ENCODE results near the gene NIPSNAP3A.
A peak's percentile ranks its signal among the peaks of the same experiment; 100 is the strongest.

NIPSNAP3A gene

GRCh38 chr9:104780796-104781395, 33.4 kb downstream of the NIPSNAP3A start:
- TF ChIP-seq, protein P1, sequence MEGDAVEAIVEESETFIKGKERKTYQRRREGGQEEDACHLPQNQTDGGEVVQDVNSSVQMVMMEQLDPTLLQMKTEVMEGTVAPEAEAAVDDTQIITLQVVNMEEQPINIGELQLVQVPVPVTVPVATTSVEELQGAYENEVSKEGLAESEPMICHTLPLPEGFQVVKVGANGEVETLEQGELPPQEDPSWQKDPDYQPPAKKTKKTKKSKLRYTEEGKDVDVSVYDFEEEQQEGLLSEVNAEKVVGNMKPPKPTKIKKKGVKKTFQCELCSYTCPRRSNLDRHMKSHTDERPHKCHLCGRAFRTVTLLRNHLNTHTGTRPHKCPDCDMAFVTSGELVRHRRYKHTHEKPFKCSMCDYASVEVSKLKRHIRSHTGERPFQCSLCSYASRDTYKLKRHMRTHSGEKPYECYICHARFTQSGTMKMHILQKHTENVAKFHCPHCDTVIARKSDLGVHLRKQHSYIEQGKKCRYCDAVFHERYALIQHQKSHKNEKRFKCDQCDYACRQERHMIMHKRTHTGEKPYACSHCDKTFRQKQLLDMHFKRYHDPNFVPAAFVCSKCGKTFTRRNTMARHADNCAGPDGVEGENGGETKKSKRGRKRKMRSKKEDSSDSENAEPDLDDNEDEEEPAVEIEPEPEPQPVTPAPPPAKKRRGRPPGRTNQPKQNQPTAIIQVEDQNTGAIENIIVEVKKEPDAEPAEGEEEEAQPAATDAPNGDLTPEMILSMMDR (IDR thresholded peaks at IDR 0.05; ENCODE audit: low read depth, low read length, poor library complexity, severe bottlenecking) = peak; percentile 51
- TF ChIP-seq EZH2phosphoT487 (IDR thresholded peaks at IDR 0.05; ENCODE audit: borderline replicate concordance, low read length) = no peak

DNA sequence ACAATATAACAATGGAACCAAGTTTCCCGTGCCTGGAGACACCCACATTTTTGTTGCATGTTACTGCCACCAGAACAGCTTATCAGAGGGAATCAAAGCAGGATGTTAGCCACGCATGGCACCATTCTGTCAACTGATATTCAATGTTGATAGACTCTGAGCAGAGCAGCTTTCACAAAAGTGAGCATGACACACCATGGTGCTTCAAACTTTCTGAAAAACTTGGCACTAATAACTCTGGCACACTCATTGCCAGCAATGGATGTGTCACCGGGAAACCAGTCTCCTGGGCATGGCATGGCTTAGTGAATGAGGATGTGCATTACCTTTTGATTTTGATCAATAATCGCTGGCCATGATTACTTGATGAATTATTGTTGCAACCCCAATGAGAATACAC, 36.1 kb downstream of the NIPSNAP3A start:
- no peaks in the 10 kb centered on the region for H4K20me1 ChIP-seq (ENCODE audit: control insufficient read depth, insufficient read depth, low read depth, low read length)

More at GRCh38 chr9:104780796-104781395, 33.4 kb downstream of the NIPSNAP3A start:
- Histone ChIP-seq H3K27me3 (ENCODE audit: control insufficient read depth, low read length) (no peaks in the 10 kb centered on the region), H3K4me1 (ENCODE audit: control insufficient read depth, low read length) (peaks cover 33% of the 10 kb centered on the region), H3K79me2 (ENCODE audit: control insufficient read depth, low read length) (peaks cover 4% of the 10 kb centered on the region; the same call in 1 of the 2 replicates), H3K36me3 (ENCODE audit: control insufficient read depth, low read length) (peaks cover 57% of the 10 kb centered on the region), H3K27ac (ENCODE audit: low read depth, low read length) (no peak overlapping the region), H3K4me3 (ENCODE audit: low read length) (no peak overlapping the region), H3K9me2 (replicated peaks; ENCODE audit: control insufficient read depth, low read length) (no peaks in the 10 kb centered on the region), H3K9me3 (ENCODE audit: control insufficient read depth, insufficient read depth, low read length) (no peaks in the 10 kb centered on the region), H3K4me2 (ENCODE audit: low read length) (no peak overlapping the region), H4K20me1 (ENCODE audit: control insufficient read depth, insufficient read depth, low read depth, low read length) (no peaks in the 10 kb centered on the region), H3F3A (ENCODE audit: control insufficient read depth, insufficient read depth) (peaks cover 14% of the 10 kb centered on the region)

DNA sequence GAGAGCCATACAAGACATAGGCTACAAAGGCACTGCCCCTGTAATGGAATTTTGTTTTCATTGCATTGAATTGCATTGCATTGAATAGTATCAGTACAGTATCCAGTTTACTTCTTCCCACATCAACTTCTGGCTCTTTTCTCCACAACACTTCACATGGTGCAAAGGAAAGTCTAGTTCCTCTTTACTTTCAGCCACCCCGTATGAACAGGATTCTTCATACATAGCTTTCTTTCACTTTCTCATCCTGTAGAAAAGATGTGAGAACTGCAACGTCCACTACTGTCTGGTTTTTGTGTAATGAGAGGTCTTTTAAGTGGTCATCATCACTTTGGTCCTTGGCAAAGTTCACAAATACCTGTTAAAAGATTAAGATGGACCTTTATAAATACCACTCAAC, 36.6 kb downstream of the NIPSNAP3A start:
- H3K9me2 ChIP-seq (replicated peaks; ENCODE audit: control insufficient read depth, low read length) = no peaks in the 10 kb centered on the region
- no peaks in the 10 kb centered on the region for H3K9me3 ChIP-seq (ENCODE audit: control insufficient read depth, insufficient read depth, low read length)
- H3K27me3 ChIP-seq (ENCODE audit: control insufficient read depth, low read length) = no peaks in the 10 kb centered on the region
- H3K4me1 ChIP-seq (ENCODE audit: control insufficient read depth, low read length) = peaks cover 19% of the 10 kb centered on the region
- no peaks in the 10 kb centered on the region for H4K20me1 ChIP-seq (ENCODE audit: control insufficient read depth, insufficient read depth, low read depth, low read length)
- no peak overlapping the region for H3K4me2 ChIP-seq (ENCODE audit: low read length)
- H3K27ac ChIP-seq (ENCODE audit: low read depth, low read length) = no peak overlapping the region
- H3K79me2 ChIP-seq (ENCODE audit: control insufficient read depth, low read length) = no peaks in the 10 kb centered on the region
- H3F3A ChIP-seq (ENCODE audit: control insufficient read depth, insufficient read depth) = peaks cover 3% of the 10 kb centered on the region
- H3K36me3 ChIP-seq (ENCODE audit: control insufficient read depth, low read length) = peaks cover 74% of the 10 kb centered on the region
- no peak for TF ChIP-seq EZH2phosphoT487 (IDR thresholded peaks at IDR 0.05; ENCODE audit: borderline replicate concordance, low read length)
- TF ChIP-seq, protein P1 (IDR thresholded peaks at IDR 0.05; ENCODE audit: low read depth, low read length, poor library complexity, severe bottlenecking) = no peak
- H3K4me3 ChIP-seq (ENCODE audit: low read length) = no peak overlapping the region

More for the DNA sequence above, 36.1 kb downstream of the NIPSNAP3A start:
- Histone ChIP-seq H3K9me2 (replicated peaks; ENCODE audit: control insufficient read depth, low read length) (no peaks in the 10 kb centered on the region), H3K4me3 (ENCODE audit: low read length) (no peak overlapping the region), H3K79me2 (ENCODE audit: control insufficient read depth, low read length) (no peaks in the 10 kb centered on the region), H3K27me3 (ENCODE audit: control insufficient read depth, low read length) (no peaks in the 10 kb centered on the region), H3K27ac (ENCODE audit: low read depth, low read length) (no peak overlapping the region), H3K9me3 (ENCODE audit: control insufficient read depth, insufficient read depth, low read length) (no peaks in the 10 kb centered on the region), H3K4me2 (ENCODE audit: low read length) (no peak overlapping the region), H3K4me1 (ENCODE audit: control insufficient read depth, low read length) (peaks cover 19% of the 10 kb centered on the region), H3K36me3 (ENCODE audit: control insufficient read depth, low read length) (peaks cover 68% of the 10 kb centered on the region), H3F3A (ENCODE audit: control insufficient read depth, insufficient read depth) (peaks cover 7% of the 10 kb centered on the region)
- TF ChIP-seq, protein P1 (IDR thresholded peaks at IDR 0.05; ENCODE audit: low read depth, low read length, poor library complexity, severe bottlenecking) = no peak
- TF ChIP-seq EZH2phosphoT487 (IDR thresholded peaks at IDR 0.05; ENCODE audit: borderline replicate concordance, low read length) = no peak
